Endothelial cell of umbilical vein (primary cell): ENCODE results near the gene GH1.

Experiments
- CTCF ChIP-seq, 2 donors: IDR thresholded peaks; 1 replicate in 1 of 2; 2 replicates in 1 of 2; pipeline ENCODE4 v1.5.1; 2011; ENCODE audit warnings: low read length in 2 of 2, mild to moderate bottlenecking in 2 of 2, moderate library complexity in 2 of 2, control low read depth in 1 of 2, inconsistent platforms in 1 of 2, low read depth in 1 of 2; ENCODE audit not compliant: insufficient read depth in 1 of 2; ENCODE audit errors: extremely low read depth in 1 of 2
- EZH2 ChIP-seq: IDR thresholded peaks from 2 replicates; pipeline ENCODE4 v1.6.1; 2012; ENCODE audit warnings: borderline replicate concordance, low read depth, mild to moderate bottlenecking, moderate library complexity, low read length, inconsistent platforms; ENCODE audit not compliant: severe bottlenecking
- POLR2A ChIP-seq: IDR thresholded peaks from 2 replicates; pipeline ENCODE4 v1.6.1; 2012; ENCODE audit warnings: low read depth, mild to moderate bottlenecking, control low read depth, low read length

GRCh38 chr17:63942309-63942985 lies 23.8 kb upstream of the GH1 start:
- TF ChIP-seq POLR2A: no peak
- TF ChIP-seq CTCF (IDR thresholded peaks at IDR 0.05; ENCODE audit: extremely low read depth in 1 of 2, insufficient read depth in 1 of 2, low read depth in 1 of 2, low read length in 2 of 2): no peak
- no peak for TF ChIP-seq EZH2
